ENCODE data around the gene TPP1.

DNA sequence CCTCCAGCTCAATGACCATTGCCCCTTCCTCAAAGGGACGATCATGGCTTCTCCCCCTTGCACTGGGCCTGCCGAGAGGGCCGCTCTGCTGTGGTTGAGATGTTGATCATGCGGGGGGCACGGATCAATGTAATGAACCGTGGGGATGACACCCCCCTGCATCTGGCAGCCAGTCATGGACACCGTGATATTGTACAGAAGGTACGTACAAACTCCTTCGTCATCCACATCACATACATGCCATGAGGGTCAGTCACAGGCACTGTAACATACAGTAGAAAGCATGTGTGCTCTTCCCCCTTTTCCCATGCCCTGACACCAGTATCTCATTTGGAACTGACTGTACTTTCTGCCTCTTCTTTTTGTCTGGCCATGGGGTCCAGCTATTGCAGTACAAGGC is 11.2 kb downstream of the TPP1 start:
- TF ChIP-seq, protein P1, sequence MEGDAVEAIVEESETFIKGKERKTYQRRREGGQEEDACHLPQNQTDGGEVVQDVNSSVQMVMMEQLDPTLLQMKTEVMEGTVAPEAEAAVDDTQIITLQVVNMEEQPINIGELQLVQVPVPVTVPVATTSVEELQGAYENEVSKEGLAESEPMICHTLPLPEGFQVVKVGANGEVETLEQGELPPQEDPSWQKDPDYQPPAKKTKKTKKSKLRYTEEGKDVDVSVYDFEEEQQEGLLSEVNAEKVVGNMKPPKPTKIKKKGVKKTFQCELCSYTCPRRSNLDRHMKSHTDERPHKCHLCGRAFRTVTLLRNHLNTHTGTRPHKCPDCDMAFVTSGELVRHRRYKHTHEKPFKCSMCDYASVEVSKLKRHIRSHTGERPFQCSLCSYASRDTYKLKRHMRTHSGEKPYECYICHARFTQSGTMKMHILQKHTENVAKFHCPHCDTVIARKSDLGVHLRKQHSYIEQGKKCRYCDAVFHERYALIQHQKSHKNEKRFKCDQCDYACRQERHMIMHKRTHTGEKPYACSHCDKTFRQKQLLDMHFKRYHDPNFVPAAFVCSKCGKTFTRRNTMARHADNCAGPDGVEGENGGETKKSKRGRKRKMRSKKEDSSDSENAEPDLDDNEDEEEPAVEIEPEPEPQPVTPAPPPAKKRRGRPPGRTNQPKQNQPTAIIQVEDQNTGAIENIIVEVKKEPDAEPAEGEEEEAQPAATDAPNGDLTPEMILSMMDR (IDR thresholded peaks at IDR 0.05) = no peak
- no peak for TF ChIP-seq EP300 (IDR thresholded peaks at IDR 0.05)
